GM19240 (cell line): ENCODE results near the gene WNT4.

Experiments
- DNase-seq: peaks from one replicate; pipeline ENCODE4 v3.0.0; 2011; ENCODE audit warnings: low spot score; ENCODE audit not compliant: insufficient read length

WNT4 gene

DNA sequence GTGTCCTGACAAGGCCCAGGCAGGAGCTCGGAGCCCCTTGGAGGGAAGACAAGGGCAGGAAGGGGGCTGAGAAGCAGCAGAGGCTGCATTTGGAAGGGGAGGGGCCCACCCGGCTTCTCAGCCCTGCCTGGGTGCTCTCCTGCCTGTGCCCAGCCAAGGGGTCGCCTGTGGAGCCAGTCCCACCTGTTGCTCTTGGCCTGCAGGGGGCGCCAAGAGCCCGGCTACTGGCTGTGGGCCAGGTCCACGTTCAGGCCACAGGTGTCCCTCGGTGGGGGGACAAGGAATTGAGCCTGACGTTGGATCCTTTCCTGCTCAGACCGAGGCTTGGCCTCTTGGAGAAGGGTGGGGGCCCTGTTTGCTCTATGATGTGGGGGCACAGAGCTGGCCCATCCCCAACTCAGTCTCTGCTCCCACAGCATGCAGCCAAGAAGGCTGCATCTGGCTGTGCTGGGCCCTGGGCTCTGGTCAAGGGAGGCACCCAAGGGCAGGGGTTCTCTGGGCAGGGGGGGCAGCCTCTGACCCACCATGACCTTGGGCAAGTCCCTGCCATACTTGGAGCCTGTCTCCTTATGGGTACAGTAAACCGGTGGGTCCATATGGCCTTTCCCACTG lies 10.9 kb downstream of the WNT4 start:
- peak; percentile 88 for DNase-seq

DNA sequence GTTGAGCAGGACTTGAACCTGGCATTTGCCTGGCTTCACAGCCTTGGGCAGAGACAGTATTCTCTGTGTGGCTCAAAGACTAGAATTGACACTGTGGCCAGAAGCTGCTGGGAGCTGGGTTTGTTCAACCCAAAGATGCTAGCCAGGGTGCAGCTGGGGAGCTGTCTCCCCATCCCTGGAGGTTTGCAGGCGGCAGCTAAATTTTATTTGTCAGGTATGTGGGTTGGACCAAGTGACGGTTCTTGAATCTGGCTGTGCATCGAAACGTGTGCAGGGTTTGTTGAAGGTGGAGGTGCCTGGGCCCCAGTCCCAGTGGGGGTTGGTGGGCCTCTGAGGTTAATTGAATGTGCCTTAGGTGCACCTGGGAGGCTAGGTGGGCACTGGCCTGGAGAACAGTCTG lies 11.8 kb downstream of the WNT4 start:
- no peak for DNase-seq

DNA sequence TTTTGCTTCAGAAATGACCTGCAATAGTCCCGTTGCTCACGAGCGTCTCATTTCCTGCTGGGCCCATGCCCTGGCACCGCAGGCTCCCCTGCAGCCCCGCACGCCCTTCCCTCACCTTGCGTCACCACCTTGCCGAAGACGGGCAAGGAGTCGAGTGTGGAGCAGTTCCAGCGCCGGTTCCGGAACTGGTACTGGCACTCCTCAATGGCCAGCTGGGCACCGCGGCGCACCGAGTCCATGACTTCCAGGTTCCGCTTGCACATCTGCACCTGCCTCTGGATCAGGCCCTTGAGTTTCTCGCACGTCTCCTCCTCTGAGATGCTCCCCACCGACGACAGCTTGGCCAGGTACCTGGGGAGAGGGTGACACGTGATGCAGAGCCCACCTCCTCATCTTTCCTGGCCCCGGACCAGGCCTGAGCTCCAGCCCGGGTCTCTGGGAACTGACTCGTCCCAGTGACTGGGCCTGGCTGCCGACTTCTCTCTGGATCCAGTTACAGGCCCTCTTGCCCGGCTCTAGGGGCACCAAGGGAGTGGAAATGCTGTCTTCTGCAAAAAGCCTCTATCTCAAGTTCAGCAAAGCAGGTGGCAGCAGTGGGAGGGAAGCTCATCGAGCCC lies 13.3 kb downstream of the WNT4 start:
- DNase-seq, result no peak

DNA sequence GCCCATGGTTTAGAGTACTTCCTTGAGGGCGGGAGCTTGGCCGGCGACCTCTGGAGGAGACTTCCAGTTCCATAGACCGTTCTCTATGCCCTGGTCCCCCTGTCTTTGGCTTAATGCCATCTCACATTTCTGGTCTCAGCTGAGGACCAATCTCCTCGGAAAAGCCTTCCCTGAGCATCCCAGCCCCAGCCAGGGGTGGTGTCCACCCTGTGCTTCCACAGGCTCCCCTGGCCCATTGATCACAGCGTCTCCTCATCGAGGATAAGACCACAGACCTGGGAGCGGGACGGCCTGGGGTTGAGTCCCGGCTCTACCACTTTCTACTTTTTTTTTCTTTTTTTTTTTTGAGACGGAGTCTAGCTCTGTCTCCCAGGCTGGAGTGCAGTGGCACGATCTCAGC lies 14.5 kb downstream of the WNT4 start:
- no peak for DNase-seq

DNA sequence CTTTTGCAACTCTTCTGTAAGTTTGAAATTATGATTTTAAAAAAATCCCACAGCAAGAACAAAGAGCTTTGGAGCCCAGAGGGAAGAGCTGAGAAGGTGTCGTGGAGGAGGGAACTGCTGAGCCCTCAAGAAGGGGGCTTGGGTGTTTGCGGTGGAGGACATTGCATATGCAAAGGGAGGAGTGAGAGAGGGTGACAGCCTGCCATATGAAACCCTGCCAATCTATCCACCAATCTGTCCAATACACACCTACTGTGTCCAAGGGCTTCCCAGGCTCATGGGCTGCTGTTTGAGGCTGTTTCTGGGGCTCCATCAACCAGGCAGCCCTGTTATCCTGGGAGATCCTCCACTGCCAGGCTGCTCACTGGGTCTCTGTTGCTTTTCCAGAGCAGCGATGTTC lies 15.2 kb downstream of the WNT4 start:
- DNase-seq, result no peak

DNA sequence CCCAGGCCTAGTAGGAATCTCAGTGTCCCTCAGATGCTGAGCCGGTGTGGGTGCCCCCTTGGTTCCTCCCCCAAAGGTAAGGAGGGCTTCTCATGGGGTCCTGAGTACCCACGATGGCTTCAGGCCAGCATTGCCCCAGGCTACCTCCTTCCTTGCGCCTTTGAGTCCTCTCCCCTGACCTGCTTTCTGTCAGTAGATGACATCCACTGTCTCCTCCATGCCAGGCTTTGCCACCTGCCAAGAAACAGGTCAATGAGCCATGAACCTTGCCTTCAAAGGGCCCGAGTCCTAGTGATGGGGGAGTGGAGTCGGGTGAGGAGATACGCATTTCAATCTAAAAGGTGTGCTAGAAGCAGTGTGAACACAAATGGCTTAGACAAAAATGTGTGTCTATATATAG lies 15.6 kb downstream of the WNT4 start:
- DNase-seq, result no peak

DNA sequence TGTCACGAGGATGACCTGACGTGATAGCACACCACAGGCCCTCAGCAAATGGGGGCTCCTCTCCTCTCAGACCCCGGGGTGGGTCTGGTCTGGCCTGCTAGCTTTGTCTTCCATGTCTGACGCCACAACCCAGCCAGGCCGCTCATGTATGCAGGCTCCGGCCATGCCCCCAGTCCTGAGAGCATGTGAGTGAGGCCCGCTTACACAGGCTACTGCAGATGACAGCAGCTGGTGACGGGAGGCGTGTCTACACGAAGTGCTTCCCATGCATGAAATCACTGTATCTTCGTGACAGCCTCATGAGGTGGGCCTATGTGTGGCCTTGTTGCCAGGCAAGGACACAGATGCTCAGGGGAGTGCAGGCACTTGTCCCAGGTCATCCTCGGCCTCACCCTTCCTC lies 16.4 kb downstream of the WNT4 start:
- DNase-seq, result no peak

DNA sequence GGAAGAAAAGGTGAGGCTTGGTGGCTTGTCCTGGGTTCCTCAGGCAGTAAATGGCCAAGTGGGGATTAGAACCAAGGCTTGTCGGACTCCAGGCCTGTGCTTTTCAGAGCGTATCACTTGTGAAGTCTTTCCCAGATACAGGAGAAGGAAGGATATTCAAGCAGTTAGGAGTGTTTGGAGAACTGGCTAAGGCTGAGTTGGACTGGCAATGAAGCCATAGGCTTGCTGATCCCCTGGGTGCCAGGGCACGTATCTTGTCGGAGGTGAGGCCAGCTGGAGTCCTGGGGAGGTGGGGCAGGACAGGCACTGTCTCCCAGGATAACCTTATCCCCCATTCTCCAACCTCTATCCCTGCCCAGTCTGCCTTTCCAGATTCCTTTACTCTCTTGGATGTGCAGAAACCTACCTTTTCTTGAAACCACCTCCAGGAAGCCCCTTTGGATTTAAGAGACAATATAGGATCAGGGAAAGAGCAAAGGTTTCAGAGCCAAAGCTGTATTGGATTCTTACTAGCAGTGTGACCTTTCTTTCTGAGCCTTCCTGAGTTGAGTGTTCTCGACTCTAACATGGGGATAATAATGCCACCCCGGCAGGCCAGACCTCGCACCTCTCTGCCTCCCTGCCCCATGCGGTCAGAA lies 18.2 kb downstream of the WNT4 start:
- DNase-seq, result no peak

DNA sequence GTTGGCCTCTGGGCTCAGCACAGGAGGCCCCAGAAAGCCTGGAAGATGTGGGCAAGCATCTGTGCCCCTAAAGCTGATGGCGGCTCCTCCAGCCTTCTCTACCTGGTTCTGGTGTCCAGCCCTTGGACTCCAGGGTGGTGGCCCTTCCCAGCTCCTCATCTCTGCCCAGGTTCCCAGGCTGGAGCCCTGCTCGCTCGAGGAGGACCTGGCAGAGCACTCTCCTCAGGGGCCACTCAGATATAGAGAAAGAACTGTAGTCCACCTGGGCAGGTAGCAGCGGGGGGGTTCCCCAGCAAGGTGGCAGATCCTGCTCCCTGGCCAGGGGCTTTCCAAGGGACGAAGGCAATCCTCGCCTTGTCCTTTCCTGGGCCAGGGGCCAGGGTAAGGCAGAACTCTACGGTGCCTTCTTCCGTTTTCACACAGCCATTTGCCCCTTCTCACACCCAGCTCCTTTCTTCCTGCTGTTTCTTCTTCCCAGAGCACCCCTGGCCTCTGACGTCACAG lies 18.9 kb downstream of the WNT4 start:
- DNase-seq, result no peak

DNA sequence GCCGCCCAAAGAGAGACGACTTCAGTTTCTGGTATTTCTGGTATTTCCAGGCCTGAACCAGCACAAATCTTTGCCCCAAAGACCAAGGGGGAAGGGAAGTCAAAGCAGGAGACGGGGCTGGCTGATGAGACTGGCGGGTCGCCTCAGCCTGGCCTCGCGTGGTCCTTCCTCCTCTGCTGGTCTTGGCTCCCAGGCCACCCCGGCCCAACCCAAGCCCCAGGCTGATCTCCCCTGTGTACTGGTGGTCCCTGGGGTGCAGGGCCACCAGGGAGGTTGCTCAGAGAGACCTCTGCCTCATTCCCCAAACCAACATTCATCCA lies 19.9 kb downstream of the WNT4 start:
- DNase-seq, result no peak

DNA sequence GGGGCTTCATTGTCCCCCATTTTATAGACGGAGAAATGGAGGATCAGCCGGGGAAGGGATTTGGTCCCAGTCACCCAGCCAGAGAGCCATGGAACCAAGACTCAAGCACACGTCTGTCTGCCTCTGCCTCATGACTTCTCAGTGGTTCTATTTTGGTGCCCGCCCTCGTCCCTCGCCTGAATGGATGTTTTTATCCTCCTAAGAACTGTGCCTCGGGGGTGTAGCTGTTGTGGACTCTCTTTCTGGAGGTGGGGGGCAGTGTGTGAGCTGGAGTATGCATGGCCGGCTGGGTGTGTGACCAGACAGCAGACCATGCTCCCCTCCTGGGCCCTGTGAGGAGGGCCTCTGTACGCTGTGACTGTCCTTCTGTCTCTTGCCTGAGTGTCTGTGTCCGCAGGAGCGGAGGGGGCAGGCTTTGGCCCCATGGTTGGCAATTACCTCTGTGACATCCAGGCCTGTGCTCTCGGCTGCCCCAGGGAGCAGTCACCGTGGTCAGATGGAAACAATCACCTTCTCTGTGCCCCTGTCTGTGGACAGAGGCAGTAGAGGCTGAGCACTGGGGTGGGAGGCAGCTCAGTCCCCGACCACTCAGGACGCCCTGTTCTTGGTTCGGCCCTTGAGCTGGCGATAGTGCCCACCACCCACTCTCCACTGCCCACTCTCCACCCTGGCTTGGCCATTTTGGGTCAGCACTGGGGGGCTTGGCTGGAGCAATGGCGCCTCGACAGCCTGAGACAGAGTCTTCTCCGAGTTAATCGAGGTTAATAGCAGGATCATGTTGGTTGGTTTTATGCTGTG lies 20.4 kb downstream of the WNT4 start:
- DNase-seq, result no peak

DNA sequence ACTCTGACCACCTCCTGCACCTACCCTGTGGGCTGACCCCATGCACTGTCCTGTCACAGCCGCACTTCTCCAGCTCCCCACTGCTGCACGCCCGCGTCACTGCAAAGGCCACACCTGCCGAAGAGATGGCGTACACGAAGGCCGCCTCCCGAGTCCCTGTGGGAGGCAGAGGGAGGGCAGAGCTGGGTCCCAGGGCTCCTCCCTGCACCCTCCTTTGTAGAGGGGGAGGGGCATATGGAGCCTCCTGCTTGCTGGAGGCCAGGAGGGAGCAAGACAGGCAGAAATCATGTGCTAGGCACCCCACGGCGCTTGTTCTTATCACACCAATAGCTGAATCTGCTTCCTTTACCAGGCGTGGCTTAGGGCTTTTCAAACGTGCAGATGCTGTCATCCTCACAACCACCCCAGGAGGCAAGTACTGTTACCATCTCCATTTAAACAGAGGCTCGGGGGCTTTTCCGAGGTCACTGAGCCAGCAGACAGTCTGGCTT lies 21.4 kb downstream of the WNT4 start:
- no peak for DNase-seq

DNA sequence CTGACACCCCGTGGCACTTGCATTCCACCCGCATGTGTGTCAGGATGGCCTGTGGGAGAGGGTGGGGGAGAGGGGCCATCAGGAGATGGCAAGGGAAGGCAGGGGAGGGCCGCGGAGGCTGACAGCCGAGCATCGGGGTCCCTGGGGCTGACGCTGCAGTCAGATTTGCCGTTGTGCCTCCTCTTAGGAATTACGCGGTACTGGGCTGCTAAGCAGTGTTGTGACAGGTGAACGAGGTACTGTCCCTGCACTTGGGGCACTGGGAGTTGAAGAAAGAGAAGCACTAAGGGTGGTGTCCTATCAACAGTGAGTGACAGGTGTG lies 22.5 kb downstream of the WNT4 start:
- DNase-seq, result no peak

DNA sequence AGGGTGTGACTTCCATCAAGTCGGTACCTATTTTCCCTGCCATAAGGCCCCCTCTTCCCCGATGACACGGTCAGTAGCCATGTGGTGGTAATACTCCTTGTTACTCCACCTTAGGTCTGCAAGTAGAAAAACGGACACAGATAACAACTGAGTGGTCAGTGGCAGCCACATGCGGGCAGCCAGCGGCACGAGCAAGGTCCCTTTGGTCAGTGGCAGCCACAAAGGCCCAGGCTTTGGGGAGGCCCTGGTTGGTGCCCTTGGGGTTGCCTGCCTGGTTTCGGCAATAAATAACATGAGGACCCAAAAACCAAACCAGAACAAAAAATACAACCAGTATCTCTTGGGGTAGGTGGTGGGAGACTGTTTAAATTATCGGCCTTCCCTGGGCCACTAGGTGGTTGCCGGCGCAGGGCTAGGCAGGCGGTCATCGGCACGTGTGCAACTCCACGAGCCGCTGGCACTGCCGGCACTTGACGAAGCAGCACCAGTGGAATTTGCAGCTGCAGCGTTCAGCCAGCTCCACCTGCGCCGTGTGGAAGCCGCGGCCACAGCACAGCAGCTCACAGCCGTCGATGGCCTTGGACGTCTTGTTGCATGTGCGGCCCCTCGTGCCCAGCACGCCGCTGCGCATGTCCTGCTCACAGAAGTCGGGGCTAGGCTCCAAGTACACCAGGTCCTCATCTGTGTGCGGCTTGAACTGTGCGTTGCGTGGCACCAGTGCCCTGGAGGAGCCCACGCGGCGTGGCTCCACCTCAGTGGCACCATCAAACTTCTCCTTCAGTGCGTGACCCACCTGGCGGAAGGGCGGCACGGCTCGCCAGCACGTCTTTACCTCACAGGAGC lies 23.1 kb downstream of the WNT4 start:
- no peak for DNase-seq

DNA sequence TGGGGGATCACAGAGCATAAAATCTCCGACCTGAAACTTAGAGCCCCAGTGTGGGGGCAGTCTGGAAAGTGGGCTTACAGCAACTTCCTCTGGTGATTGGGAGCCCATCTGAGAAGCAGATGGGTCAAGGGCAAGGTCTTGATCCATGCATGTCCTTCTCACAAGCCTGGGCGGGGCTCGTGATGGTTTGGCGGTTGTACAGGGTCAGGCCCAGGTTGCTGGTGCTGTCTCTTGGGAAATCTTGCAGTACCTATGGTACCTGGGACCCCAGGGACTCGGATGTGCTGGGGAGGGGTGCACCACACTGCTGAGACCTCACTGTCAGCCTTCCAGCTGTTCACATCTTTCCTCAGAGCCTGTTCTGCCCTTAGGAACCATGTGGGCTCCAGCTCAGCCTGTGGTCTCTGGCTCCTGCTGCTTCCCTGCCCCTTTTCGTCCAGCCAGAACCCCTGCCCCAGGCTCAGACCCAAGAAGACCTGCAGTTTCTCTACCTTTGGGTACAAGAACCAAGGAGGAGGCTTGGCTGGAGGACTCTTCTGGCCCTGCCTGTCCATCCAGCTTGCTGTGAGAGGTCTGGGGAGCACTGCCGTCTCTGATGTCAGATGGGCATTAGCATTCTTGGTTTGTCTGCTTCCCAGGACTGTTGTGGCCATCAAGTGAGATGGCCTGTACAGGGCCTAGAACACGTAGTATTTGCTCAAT lies 24.5 kb downstream of the WNT4 start:
- no peak for DNase-seq

DNA sequence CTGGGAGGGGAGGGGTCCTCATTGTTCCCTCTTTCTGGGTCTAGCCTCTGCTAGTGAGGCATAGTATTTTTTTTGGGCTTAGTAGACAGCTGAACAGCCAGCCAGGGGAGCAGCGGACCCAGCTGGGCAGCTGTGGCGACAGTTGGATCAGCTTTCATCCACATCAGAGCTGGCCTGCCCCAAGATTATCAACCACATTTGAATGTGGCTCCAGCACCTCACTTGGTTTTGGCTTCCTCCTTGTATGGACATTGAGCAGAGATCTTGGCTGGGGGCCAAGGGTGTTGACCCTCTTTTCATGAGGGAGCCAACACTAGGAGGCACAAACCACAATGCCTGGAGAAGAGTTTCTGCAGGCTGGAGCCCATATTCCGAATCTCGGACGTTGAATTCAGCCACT lies 25.0 kb downstream of the WNT4 start:
- DNase-seq, result no peak

DNA sequence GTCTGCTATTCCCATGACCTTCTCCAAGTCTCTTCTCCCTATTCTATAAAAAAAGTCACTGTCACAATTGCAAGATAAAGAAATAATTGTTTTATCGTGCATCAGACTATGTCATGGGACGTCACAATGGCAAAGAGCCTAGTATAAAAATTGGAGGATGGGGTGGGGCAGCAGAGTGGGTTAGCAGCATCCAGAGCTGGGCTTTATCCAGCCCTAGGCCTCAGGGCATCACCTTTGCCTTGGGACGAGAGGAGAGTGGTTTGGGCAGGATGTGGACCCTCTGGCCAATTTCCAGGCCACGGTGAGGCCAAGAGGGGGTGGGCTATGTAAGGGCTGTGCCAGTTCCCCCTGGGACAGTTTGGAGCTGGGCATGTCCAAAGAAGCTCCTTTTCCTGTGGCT lies 25.7 kb downstream of the WNT4 start:
- no peak for DNase-seq

DNA sequence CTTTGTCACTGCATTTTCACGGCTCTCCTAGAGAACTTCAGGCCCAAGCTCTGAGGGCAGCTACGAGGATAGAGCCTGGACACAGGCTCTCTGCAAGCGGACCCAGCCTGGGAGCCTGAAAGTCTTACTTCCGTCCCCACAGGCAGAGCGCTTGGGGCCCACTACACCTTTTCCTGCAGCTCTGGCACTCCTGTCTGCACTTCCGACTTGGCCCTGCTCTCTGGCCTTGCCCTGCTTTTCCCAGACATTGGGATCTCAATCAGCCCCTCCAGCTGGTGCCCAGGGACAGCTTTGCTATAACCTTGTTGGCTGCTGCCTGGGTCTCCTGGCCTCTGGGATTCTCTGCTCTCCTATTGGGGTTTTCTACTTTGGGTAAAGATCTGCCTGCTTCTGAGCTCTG lies 27.6 kb downstream of the WNT4 start:
- no peak for DNase-seq

DNA sequence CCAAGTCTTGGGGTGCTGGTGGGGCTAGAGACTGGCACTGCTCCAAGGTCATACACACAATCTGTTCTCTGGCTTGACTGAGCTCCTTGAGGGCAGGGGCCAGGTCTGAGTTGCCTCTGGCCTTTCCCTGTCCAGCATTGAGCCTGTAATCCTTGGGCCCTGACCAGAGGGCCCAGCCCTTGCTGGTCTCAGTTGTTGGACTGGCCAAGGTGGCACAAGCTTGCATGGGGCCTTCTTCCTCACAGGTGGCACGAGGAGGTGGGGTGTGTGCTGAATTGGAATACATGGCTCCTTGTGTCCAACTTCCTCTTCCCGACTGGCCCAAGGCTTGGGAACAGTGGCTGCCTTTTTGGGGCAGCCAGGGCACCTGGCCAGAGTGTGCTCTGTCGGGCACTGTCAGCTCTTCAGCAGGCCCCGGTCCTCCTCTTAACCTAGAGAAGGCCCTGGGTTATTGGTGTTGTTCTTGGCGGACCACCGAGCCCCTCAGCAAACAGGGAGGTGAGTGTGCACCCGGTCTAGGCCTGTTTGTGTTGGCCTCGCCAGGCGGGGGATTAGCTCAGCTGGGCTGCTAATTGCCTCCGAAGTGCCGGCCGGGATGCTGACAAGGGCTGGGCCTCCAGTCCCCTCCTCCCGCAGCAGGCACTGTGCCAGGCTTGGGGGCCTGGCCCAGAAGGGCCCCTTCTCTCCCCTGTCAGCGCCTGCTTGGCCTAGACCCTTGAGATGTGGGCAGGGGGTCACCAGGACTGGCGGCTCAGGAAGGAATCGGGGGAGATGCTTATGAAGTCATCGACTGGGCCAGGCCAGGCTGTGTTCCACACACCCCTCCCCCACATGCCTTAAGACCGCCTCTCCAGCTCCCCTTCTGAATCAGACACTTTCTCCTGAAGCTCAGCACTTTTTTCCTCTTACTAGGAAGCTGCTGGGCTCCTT lies 28.5 kb downstream of the WNT4 start:
- no peak for DNase-seq

DNA sequence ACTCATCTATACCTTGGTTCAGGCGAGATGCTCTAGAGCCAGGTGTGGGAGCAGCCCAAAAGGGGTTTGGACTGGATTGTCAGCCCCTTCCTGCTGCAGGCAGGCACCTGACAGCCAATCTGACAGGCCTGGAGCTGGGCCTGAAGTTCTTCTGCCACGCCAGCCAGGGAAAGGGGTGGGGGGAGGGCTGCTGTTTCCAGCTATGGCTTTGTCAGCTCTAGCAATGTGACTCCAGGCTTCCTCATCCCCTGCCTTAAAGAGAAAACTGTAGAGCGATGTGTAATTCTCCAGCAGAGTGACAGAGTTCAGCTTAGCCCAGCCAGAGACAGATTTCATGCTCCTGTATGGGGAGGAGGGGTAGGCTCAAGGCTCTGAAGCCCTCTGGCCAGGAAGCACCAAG lies 30.3 kb downstream of the WNT4 start:
- no peak for DNase-seq
